NB4 (cell line): ENCODE results near the gene DEF6.

Experiments
- POLR2A ChIP-seq: IDR thresholded peaks from 2 replicates; pipeline ENCODE4 v1.6.1; 2011; ENCODE audit warnings: mild to moderate bottlenecking; ENCODE audit not compliant: insufficient read length; ENCODE audit errors: extremely low read depth
- TF ChIP-seq, protein P1 (sequence below): IDR thresholded peaks from one replicate; pipeline ENCODE4 v1.5.1; 2012; ENCODE audit warnings: low read depth, low read length

DNA sequence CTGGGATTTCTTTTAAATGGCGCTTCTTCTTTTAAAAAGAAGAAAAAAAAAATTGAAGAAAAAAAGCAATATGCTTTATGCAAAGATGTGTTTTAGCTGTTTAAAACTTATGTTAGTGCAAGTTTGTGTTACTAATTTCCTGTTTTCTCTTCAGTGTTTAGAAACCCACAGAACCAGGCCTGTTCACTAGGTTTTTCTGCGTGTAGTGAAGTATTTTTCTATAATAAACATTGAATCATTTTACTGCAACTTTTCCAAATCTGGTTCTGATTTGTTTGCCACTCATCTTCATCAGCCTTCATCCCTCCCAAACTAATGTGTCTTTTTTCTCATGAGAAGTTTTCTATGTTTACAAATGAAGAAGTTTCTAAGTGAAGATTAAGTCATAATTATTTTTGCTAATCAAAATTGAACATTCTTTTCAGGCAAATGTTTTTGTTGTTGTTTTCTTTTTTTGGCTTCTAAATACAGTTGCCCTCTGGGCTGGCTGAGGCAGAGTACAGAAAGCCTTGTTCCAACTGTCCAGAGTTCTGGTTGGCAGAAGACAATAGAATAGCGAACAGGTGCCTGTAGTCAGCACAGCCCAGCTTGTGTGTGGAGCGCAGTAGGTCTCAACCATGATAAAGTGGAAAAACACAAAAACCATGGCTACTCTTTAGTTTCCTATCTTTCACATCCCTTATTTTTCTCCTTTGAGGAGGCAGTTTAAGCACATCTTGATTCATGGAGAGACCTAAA, 23.6 kb upstream of the DEF6 start:
- TF ChIP-seq, protein P1, sequence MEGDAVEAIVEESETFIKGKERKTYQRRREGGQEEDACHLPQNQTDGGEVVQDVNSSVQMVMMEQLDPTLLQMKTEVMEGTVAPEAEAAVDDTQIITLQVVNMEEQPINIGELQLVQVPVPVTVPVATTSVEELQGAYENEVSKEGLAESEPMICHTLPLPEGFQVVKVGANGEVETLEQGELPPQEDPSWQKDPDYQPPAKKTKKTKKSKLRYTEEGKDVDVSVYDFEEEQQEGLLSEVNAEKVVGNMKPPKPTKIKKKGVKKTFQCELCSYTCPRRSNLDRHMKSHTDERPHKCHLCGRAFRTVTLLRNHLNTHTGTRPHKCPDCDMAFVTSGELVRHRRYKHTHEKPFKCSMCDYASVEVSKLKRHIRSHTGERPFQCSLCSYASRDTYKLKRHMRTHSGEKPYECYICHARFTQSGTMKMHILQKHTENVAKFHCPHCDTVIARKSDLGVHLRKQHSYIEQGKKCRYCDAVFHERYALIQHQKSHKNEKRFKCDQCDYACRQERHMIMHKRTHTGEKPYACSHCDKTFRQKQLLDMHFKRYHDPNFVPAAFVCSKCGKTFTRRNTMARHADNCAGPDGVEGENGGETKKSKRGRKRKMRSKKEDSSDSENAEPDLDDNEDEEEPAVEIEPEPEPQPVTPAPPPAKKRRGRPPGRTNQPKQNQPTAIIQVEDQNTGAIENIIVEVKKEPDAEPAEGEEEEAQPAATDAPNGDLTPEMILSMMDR, result no peak
- TF ChIP-seq POLR2A, result no peak
